ENCODE measurements around the gene RRAGD. TPM values are rescaled to one million over a fixed set of nuclear protein-coding genes. Genes with fewer than 3 reads are reported as not detected.
"Not testable (repeated sequence)": the region's sequence is repeated elsewhere in the genome, so short reads cannot be mapped to it uniquely, and the experiment has no call there.

RRAGD gene
- total RNA-seq, 1 donor from 2014 or later = 40.4 TPM

DNA sequence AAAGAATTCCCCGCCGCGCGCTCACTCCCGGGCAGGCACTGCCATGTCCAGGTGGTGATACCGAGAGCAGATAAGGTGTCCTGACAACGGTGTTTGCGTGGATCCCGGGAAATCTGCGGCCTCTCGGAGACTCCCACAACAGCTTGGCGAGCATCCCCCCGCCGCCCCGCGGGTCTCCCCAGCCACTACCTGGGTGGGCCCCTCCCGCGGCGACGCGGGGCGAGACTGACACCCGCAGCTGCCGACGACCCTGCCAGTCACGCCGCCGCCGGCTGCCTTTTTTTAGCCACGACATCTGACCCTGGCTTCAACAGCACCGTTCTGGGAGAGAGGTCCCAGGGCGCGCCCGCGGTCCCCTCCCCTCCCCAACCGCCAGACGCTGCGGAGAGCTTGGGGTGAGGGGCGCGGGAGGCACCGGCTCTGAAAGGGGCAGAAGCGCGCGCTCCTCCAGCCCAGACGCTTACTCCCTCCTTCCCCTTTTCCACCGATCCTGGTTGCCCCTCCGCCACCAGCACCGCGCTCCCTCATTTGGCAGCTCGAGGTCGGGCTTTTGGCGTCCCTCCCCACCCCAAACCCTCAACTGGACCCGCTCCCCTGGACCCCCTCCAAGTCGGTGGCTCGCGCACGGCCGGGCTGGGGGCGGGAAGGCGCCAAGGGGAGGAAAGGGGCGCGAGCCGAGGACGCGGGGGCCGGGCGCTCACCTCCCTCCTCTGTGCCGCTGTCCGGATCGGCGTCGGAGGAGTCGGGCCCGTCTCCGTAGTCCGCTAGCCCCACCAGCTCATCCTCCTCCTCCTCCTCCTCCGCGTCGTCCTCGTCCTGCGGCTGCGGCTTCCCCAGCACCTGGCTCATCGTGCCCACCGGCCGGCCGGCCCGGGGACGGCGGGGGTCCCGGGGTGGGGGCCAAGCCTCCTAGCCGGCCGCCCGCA, 665 bp downstream of the RRAGD start:
- peak; percentile 51 for ATAC-seq

DNA sequence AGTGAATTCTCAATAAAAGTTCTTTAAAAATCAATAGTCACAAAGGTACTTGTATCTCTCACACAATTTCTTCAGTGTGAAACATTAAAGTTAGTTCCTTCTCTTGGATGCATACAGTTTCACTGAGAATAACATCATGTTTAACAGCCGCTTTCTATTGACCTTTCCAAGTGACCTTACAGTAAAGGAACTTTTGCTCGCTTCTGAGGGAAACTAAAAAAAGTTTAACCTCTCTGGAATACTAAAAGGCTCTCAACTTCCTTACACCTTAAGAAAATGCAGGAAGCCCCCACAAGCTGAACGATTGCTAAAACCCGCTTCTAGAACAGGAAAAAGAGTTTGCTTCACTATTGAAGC, 1.3 kb downstream of the RRAGD start:
- no peak for ATAC-seq

DNA sequence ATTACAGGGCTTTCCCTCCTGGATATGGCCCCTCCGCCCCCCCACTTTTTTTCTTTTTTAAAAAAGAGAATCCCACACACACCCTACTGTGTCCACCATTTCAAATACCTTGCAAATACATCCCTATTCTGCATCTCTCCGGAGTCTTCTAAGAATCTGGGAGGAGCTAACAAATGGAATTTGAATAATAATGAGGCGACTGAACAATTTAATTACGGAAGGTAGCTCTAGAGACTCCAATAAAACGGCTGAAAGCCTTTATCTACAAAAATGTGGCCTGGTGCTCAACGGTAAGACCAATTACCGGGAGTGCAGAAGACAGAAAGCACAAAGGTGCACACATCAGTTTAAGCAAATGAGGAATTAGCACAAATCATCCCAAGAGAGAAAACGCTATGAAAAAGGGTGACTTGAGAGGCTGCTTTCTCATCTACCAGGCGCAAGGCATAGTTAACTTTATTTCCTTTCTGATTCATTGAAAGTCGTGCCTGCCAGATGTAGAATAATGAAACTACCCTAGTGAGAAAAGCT, 1.8 kb downstream of the RRAGD start:
- ATAC-seq = no peak

DNA sequence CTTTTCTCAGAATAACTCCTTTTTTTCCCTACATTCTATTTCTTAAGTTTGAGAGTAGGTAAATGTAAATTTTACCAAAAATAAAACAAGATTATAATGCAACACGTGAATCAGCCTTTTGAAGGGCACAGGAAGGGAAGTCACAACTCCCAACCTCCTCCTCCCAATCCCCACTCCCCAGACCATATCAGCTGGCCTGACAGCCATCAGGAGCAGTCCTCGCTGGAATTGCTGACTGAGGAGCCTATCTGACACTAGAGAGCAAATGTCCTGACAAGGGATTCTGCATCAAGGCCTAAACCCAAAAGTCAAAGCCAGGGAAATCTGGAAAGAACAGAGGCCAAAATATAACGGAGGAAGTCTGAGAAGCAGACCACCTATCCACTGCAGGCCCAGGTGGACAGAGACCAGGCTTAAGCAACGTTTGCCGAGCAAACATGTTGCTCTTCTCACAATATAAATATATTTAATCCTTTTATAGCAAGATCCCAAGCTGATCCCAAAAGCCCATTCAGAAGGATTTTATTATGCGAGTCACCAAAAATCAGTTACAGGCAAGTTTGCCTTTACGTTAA, 2.5 kb downstream of the RRAGD start:
- no peak for ATAC-seq

DNA sequence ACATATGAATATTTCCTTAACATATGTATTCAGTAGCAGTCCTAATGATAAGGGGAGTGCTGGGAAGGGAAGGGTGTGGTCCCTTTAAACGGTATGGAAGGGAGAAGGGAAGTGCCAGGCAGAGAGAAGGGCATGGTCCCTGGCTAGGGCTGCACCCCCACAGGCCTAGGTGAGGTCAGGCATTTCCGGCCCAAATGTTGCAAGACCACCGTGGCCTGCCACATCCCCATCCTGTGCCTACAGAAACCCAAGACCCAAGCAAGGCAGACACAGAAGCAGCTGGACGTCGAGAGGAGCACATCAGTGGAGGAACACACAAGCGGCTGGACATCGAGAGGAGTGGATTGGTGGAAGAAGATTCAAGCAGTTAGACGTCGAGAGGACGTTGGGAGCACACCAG, 5.9 kb downstream of the RRAGD start:
- ATAC-seq = no peak

DNA sequence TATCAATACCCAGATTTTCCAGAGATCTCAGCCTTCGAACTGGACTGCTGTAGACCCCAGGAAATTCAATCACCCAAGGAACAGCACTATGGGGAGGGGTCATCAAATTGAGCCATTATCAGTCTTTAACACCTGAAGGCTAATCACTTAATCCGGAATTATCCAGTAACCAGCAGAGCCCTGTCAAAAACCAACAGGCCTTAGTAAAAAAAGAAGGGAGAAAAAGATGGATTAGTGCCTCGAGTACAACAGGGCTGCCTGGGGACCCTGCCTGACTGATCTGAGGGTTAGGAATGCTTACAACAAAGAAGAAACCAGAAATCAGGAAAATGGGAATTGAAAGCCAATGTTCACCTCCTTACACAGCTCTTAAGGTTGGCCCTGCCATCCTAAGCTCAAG, 7.6 kb downstream of the RRAGD start:
- no peak for ATAC-seq

DNA sequence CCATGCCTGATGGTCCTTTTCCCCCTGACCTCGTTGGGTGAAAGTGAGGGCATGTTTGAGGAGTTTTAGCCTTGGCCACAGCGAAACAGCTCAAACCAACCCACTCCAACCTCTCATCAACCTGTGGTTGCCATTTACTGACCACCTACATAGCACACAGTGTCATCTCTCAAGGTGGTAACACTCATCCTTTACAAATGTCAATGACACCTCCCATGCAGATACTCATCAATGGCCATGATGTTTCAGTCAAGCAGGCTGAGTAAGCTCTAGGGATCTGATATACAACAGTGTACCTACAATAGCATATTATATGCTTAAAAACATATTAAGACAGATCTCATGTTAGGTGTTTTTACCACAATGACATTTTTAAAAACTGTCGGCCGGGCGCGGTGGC, 9.3 kb downstream of the RRAGD start:
- ATAC-seq = no peak

DNA sequence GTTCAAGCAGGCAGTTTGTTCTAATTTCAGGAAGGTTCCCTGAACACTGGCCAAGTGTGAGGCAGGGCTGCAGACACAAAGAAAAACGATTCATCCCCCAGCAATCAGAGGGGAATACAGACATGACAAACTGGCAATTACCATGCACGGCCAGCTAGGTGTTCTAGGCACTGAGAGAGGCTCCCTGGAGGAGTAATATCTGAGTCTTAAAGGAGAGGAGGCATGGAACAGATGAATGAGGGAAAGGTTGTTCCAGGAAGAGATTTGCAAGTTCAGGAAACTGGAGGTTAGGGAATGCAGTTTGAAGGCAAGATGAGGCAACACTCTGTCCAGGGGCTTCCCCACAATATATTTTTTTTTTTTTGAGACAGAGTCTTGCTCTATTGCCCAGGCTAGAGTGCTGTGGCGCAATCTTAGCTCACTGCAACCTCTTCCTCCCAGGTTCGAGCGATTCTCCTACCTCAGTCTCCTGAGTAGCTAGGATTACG, 11.1 kb downstream of the RRAGD start:
- peak; percentile 72 for ATAC-seq

DNA sequence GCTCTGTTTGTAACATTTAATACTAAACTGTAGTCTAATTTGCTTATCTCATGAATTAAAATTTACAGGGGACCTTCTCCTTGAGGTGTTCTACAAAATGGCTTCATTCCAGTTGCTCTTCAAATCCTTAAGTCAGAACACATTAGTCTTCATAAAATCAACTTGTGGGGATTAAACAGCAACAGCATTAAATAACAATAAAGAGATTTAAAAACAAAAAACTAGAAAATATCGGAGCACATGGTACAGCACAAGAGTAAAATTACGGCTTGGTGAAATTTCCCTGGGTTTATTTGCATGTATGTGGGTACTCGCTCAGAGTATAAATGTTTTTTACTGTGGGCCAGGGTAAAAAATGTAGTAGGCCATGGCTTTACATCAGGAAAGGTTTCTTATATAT, 12.0 kb downstream of the RRAGD start:
- no peak for ATAC-seq

DNA sequence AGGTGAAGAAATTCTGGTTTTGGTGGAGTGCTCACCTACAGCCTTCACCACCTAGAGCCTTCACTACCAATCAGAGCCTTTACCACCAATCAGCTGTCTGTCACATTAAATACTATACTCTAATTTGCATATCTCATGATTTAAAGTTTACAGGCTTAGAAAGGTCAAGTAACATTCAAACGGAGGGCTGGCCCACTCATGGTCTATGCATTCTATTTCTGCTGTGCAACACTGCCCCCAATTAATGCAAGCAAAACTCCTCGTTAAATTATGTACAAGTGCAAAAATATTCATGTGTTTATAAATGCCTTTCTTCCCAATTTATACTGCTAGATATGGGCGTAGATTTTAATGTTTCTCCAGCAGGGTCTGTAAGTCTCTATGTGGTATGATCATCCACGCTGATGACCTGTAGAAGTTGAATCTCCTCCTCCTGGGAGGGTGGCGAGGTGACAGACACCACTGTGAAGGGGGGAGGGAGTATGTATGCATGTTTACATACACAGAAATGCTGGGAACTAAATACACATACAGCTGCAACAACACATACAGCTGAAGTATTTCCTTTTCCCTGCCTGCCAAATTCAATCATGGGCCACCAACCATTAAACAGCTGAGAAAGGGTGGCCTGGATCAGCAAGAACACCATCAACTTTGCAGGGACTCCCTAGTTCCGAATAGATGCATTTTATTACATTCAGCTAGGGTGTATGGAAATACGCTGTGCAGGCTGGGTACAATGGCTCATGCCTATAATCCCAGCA, 13.1 kb downstream of the RRAGD start:
- ATAC-seq = no peak

DNA sequence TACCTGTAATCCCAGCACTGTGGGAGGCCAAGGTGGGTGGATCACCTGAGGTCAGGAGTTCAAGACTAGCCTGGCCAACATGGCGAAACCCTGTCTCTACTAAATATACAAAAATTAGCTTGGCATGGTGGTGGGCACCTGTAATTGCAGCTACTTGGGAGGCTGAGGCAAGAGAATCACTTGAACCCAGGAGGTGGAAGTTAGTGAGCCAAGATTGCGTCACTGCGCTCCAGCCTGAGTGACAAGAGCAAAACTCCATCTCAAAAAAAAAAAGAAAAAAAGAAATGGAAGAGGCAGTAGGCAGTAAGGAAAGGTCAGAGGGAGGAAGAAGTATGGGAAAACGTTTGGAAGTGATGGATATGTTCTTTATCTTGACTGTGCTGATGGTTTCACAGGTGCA, 14.2 kb downstream of the RRAGD start:
- ATAC-seq = not testable (repeated sequence)

DNA sequence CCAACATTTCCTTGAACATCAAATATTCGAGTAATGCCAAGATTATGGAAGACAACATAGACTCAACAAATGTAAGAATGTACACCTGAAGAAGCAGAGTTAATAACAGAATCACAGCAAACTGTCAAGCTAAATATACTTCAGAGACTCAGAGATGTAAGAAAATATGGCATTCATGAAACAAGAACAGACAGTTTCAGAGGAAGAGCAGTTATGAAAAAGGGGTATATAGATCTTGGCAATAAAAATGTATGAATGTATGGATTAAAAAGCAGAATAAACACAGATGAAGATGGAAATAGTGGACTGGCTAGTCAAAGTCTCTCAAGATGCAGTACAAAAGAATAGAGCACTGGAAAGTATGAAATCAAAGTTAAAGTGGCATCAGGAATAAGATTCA, 18.4 kb downstream of the RRAGD start:
- no peak for ATAC-seq

DNA sequence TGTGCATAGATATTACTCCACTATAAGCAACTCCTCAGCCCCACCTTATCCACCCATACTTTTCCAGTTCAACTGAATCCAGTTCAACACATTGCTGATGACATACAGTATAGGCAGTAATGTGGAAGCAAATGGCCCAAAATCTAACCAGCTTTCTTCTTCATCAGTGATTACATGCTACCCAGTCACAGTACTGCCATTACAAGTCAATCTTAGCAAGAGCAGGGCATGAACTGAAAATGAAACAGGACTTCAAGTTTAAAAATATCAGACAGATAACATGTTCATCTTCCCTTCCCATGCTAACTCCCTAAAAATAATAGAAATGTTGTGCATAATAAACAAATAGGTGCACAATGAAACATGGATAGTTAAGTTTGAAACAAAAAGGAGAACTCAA, 19.2 kb downstream of the RRAGD start:
- no peak for ATAC-seq

DNA sequence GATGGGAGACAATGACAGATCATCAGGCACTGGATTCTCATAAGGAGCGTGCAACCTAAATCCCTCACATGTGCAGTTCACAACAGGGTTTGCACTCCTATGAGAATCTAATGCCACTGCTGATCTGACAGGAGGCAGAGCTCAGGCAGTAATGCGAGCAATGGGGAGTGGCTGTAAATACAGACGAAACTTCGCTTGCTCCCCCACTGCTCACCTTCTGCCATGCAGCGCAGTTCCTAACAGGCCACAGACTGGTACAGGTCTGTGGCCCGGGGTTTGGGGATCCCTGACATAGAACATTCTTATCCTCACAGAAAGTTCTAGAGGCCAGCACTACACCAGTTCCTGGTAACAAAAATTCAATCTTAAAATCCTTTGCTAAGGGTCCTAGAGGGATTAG, 23.2 kb downstream of the RRAGD start:
- no peak for ATAC-seq

DNA sequence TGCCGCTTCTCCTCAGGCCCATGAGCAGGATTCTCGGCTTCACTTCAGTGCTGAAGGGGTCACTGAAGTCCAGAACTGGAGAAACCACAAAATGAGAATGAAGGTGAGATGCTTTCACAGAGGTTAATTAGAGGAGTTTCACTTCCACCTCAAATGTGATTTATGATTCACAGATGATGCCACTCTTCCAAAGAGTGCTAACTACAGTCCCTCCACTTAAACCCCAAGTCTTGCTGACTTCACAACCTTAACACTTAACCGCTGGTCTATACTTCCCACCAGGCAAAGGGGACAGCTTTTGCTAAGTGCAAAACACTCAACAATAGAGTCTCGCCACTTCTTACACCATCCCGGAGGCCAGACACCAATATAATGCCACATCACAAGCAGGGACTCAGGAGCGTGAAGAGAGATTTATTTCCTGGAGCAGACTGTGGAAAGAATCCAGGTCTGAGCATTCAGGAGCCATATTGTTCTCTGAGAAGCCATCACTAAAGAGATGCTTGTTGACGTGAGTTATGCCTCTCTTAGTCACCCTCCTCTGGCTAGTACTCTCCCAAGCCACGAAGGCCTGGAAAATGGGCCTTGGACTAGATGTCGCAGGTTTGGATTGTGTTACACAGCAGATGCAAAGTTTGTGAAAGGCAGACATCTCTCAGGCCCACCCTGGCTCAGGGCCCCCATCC, 24.4 kb downstream of the RRAGD start:
- no peak for ATAC-seq

DNA sequence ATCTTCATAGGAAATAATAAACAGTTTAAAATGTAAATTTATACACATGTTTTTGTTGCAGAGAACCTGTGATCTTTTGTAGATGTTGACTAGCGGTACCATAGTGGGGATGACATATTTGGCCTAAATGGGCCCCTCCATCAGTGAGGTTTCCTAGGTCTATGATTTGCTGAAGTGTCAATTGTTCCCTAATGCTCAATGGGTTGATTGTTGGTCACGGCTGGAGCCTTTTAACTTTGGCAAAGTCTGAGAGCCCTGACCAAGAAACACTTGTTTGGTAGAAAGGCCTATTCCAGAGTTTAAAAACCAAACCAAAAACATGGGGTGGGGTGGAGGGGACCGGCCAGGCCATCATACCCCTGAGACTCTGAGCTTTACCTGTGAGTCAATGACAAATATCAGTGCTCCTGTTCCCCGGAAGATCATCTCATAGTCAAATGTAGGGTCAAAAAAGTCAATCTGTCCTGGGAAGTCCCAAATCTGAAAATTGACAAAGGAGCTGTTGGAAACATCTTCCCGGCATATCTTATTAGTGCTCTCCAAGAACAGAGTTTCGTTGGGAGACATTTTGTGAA, 25.1 kb downstream of the RRAGD start:
- no peak for ATAC-seq

DNA sequence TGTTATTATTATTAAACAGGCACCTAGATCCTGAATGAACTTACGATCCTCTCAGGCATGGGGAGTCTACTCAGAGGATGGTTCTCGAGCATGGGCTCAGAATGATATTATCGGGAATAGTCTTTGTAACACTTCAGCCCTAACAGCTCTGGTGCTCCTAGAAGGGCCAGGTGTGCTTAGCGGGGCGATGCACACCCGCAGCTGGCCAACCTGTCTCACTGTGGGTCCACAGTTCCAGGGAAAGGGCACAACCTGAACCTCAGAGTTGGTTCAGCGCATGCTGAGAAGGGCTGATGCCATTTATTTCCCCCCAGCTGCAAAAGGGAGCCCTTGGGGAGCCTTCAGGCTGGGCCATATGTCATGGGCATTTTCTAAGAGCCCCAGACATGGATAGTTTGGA, 26.2 kb downstream of the RRAGD start:
- ATAC-seq = no peak

DNA sequence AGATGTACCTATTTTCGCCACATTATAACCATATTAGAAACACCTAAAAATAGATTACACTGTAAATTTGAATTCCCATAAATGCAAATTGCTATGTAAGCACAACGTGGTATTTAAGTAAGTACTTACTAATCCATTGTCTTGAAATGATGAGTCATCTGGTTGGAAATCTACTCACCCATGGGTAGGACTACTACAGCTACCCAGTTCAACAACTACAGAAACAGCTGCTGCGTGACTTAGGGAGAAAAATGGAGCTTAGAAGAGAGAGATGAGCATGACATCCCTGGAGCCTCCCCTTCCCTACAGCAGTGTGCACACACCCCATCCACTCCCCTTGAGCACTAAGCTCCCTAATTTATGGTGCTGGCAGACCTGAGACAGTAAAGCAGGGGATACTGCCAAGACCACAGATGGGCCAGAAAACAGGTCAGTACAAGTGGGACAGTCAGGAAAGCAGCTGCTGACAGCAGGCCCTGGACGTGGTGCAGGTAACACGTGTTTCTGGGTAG, 26.9 kb downstream of the RRAGD start:
- ATAC-seq = peak; percentile 99

DNA sequence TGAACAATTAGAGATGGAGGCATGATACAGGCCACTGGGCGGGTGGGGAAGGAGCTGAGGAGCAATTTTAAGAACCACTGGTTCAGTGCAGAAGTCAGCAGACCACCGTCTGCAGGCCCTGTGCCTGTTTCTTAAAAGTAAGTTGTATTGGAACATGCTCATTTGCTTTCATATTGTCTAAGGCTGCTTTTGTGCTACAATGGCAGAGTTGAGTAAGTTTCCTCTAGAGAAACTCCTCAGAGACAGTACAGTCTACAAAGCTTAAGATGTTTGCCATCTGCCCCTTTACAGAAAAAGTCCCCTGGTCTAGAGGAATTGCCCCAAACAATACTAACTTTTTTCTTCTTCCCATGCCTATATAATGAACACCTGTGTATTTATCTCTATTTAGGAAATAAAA, 31.0 kb downstream of the RRAGD start:
- no peak for ATAC-seq

DNA sequence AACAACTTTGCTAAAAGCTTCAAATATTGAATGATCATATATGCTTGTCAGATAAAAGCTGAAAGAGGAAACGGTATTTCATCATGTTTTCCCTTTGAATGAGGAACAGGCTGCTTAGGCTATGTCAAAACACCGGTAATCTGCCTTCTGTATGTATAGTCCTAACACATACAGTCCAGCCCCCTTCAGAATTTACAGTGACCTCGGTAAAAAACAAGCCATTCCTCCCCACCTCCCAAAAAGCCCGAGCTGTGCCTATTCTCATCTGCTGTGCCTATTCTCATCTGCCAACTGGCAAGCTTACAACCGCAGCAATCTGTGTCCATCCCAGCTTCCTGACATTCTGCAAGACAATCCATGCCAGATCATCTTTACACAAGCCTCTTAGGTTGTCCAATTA, 32.8 kb downstream of the RRAGD start:
- ATAC-seq = no peak

DNA sequence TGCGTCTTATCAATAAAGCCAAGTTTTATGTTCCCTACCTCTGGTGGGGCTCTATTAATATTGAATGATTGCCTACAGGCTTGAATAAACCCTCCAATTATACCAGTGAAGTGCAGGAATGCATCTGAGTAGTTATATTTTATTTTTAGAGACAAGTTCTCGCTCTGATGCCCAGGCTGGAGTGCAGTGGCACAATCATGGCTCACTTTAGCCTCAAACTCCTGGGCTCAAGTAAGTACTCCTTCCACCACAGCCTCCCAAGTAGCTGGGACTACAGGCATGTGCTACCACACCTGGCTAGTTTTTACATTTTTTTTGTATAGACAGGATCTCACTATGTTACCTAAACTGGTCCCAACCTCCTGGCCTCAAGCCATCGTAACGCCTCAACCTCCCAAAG, 33.4 kb downstream of the RRAGD start:
- ATAC-seq = no peak

Data from esophagus mucosa (tissue), 1 donor.